Natural killer cell (primary cell): ENCODE data around the gene MXD3. TPM values are rescaled to one million over a fixed set of nuclear protein-coding genes. Genes with fewer than 3 reads are reported as not detected.

Source experiments
- ATAC-seq, 3 donors: fragments of 150-1000 bp in 2 of 3; fragments of 200-7000 bp in 1 of 3; cut with Tn5 transposase; 1 replicate in 1 of 3; 2 replicates in 2 of 3; pipeline ENCODE4 v1.10.0; 2021; ENCODE audit warnings: mild to moderate bottlenecking in 2 of 3, moderate library complexity in 2 of 3
- DNase-seq, 2 donors: peaks; one replicate each; pipeline versions ENCODE4 v3.0.0 to v3.0.0-alpha.2; 2013 to 2021; ENCODE audit warnings: mixed read lengths in 1 of 2
- H3K27ac ChIP-seq: one replicate; pipeline ENCODE4 v1.5.1; 2013; ENCODE audit warnings: mild to moderate bottlenecking, low read length
- H3K27me3 ChIP-seq: one replicate; pipeline ENCODE4 v1.6.1; 2013; ENCODE audit warnings: low read length; ENCODE audit not compliant: control insufficient read depth, insufficient read depth
- H3K36me3 ChIP-seq: one replicate; pipeline ENCODE4 v1.6.1; 2013; ENCODE audit warnings: low read length; ENCODE audit not compliant: control insufficient read depth, insufficient read depth
- H3K4me1 ChIP-seq: one replicate; pipeline ENCODE4 v1.6.1; 2013; ENCODE audit warnings: low read length; ENCODE audit not compliant: control insufficient read depth, insufficient read depth
- H3K4me3 ChIP-seq: one replicate; pipeline ENCODE4 v1.5.1; 2013; ENCODE audit warnings: low read length
- H3K9me3 ChIP-seq: one replicate; pipeline ENCODE4 v1.6.1; 2013; ENCODE audit warnings: low read length; ENCODE audit not compliant: control insufficient read depth, insufficient read depth
- H3K27ac Mint-ChIP-seq, 2 donors: one replicate each; pipeline ENCODE4 v1.8.0; 2022; ENCODE audit warnings: mild to moderate bottlenecking in 2 of 2, mixed read lengths in 2 of 2, moderate library complexity in 1 of 2
- H3K27me3 Mint-ChIP-seq, 2 donors: one replicate each; pipeline ENCODE4 v1.8.0; 2022; ENCODE audit warnings: low read depth in 2 of 2, mixed read lengths in 2 of 2
- H3K36me3 Mint-ChIP-seq: one replicate; pipeline ENCODE4 v1.8.0; 2022; ENCODE audit warnings: mixed read lengths
- H3K4me1 Mint-ChIP-seq, 2 donors: one replicate each; pipeline ENCODE4 v1.8.0; 2022; ENCODE audit warnings: mixed read lengths in 2 of 2
- H3K4me3 Mint-ChIP-seq: one replicate; pipeline ENCODE4 v1.8.0; 2022; ENCODE audit warnings: mild to moderate bottlenecking, moderate library complexity, mixed read lengths
- H3K9me3 Mint-ChIP-seq, 2 donors: one replicate each; pipeline ENCODE4 v1.8.0; 2022; ENCODE audit warnings: mixed read lengths in 2 of 2
- CTCF ChIP-seq: fragments of 200-600 bp; IDR thresholded peaks from one replicate; pipeline ENCODE4 v1.8.0; 2022; ENCODE audit warnings: antibody characterized with exemption
- WGBS: methylation state at CpG from one replicate; pipeline ENCODE4 v1.1.7; 2013; ENCODE audit warnings: missing lambda C conversion rate; ENCODE audit not compliant: insufficient coverage; 5-methylcytosine and 5-hydroxymethylcytosine counted together
- intact Hi-C: fragments of 100-400 bp; cut with micrococcal nuclease; formaldehyde crosslinking; loops from one replicate; pipeline ENCODE4 v1.14.2; 2022
- total RNA-seq, 4 donors: library from RNA; stranded (reverse); fragments of 120-200 nt in 1 of 4; gene quantifications; one replicate each; pipeline versions ENCODE4 v1.2.3 to v1.2.4, GENCODE V29; 2013 to 2022

MXD3 gene
- total RNA-seq, 3 donors from 2014 or later (not counting 1 experiment from before 2014, with no cell fraction given), result 10.9 to 15.0 (median 15.0) TPM

DNA sequence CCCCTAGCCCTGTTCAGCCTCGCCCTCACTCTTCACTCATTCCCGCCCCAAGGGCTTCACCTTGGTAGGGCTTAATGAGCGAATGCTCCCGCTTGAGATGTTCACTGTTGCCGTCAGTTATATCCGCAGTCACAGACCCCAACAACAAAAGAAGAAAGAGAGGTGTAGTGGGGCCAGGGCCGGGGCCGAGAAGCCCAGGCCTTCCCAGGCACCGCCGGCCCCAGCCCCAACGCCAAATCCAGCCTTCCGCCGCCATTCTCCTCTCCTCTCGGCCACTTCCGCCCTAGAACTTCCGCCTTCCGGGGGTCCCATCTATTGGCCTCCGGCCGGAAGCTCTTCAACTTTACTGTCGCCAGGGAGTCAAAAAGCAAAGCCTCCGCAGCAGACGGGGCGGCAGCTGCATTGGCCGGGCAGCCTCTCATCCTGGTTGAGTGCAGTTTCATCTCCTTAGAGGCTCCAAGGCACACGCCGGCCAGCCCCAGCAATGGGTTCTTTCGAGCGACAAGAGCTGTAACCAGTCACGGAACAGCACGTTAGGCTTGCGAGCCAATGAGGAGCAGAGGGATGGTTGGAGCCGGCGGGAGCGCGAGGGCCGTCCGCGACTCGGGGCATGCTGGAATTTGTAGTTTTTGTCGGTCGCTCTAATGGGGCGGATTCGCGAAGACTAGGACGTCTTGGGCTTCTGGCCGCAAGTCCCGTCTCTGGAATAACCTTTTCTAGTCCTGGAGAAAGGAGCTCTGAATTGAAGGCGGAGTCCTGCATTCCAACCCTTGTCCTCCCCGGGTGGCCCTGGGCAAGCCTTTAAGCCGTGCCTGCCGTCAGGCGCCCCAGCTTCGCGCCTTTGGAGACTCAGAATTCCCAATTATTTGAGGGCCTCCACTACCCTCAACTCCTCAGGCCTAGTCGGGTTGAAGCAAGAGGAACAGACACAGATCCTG, 40.0 kb upstream of the MXD3 start, which contains the start of gene LMAN2:
TSS of gene LMAN2 (minus strand) at position 277 of the 938 bp plus-strand sequence. CDS start at position 256, 21 bp downstream.
- intact Hi-C loops, result loop anchor here (2.0 kb wide), 1 partner anchor 75 kb away; the partner anchor contains the start of gene GRK6
- Mint-ChIP-seq H3K27ac (peak within 1 kb of the TSS; percentile 98 to 99), H3K4me1 (peaks cover 58 to 63% of the 10 kb centered on the region in 2 donors), H3K27me3 (no peaks in the 10 kb centered on the region), H3K36me3 (no peaks in the 10 kb centered on the region), H3K4me3 (peak within 1 kb of the TSS; percentile 97), H3K9me3 (no peaks in the 10 kb centered on the region)
- Histone ChIP-seq H3K36me3 (peaks cover 17% of the 10 kb centered on the region), H3K27me3 (no peaks in the 10 kb centered on the region), H3K9me3 (no peaks in the 10 kb centered on the region), H3K4me3 (peak within 1 kb of the TSS; percentile 96), H3K27ac (peak within 1 kb of the TSS; percentile 91), H3K4me1 (peaks cover 48% of the 10 kb centered on the region)
- DNase-seq, result peak; percentile 86 to 96
- TF ChIP-seq CTCF, result no peak
- 9% methylated on average over 55 of the region's 55 CpGs for WGBS
- ATAC-seq, result peak; percentile 97 to 99 (median 97)

- H3K4me3 Mint-ChIP-seq, result peak overlapping the region; percentile 97
- H3K9me3 ChIP-seq, result no peaks in the 10 kb centered on the region
- H3K27ac Mint-ChIP-seq, result peak overlapping the region; percentile 98 to 99
- peaks cover 55 to 57% of the 10 kb centered on the region in 2 donors for H3K4me1 Mint-ChIP-seq
- H3K27me3 Mint-ChIP-seq, result no peaks in the 10 kb centered on the region
- intact Hi-C loops, result loop anchor here (2.0 kb wide), 1 partner anchor 76 kb away; the partner anchor contains the start of gene GRK6
- no peak for TF ChIP-seq CTCF
- peak overlapping the region; percentile 91 for H3K27ac ChIP-seq
- no peaks in the 10 kb centered on the region for H3K9me3 Mint-ChIP-seq
- ATAC-seq (no peak), DNase-seq (no peak)
- peak overlapping the region; percentile 96 for H3K4me3 ChIP-seq
- 9% methylated on average over 17 of the region's 19 CpGs for WGBS
- peaks cover 19% of the 10 kb centered on the region for H3K36me3 ChIP-seq
- H3K36me3 Mint-ChIP-seq, result no peaks in the 10 kb centered on the region
- H3K27me3 ChIP-seq, result no peaks in the 10 kb centered on the region
- H3K4me1 ChIP-seq, result peaks cover 40% of the 10 kb centered on the region
Measured at GRCh38 chr5:177350776-177351391, 39.2 kb upstream of the MXD3 start.

- 85% methylated on average over 5 of the region's 5 CpGs for WGBS
- Mint-ChIP-seq H3K27me3 (no peaks in the 10 kb centered on the region), H3K27ac (peak overlapping the region; percentile 98 to 99), H3K36me3 (no peaks in the 10 kb centered on the region), H3K4me3 (peak overlapping the region; percentile 78), H3K9me3 (no peaks in the 10 kb centered on the region), H3K4me1 (peaks cover 46 to 48% of the 10 kb centered on the region in 2 donors)
- no peaks in the 10 kb centered on the region for H3K9me3 ChIP-seq
- TF ChIP-seq CTCF, result no peak
- no peak overlapping the region for H3K27ac ChIP-seq
- DNase-seq, result no peak
- H3K4me3 ChIP-seq, result no peak overlapping the region
- ATAC-seq, result no peak
- peaks cover 23% of the 10 kb centered on the region for H3K36me3 ChIP-seq
- intact Hi-C loops, result loop anchor here (2.0 kb wide), 1 partner anchor 77 kb away; the partner anchor contains the start of gene GRK6
- H3K27me3 ChIP-seq, result no peaks in the 10 kb centered on the region
- peaks cover 33% of the 10 kb centered on the region for H3K4me1 ChIP-seq
Measured at GRCh38 chr5:177349762-177350161, 38.1 kb upstream of the MXD3 start.
